GM19351 (cell line): ENCODE measurements around the gene RD3L.
"Not testable (repeated sequence)": the region's sequence is repeated elsewhere in the genome, so short reads cannot be mapped to it uniquely, and the experiment has no call there.

Experiments used
- ATAC-seq: cut with Tn5 transposase; IDR thresholded peaks from one replicate; pipeline ENCODE4 v1.9.1; 2021; ENCODE audit warnings: mild to moderate bottlenecking, moderate library complexity; ENCODE audit not compliant: unreplicated experiment

Gene RD3L

GRCh38 chr14:103941973-103942736 lies at the start of gene RD3L:
Gene RD3L (minus strand): TSS chr14:103942529. CDS start chr14:103941695, 834 bp downstream.
- ATAC-seq: no peak

GRCh38 chr14:103989964-103990363 lies 47.6 kb upstream of the RD3L start:
- no peak for ATAC-seq

GRCh38 chr14:103989034-103989433 lies 46.7 kb upstream of the RD3L start:
- ATAC-seq: no peak

GRCh38 chr14:103984196-103984595 lies 41.9 kb upstream of the RD3L start:
- ATAC-seq: no peak

- not testable (repeated sequence) for ATAC-seq
These were observed 38.4 kb upstream of the RD3L start for GRCh38 chr14:103980623-103981238.

- no peak for ATAC-seq
These were observed 32.2 kb upstream of the RD3L start for GRCh38 chr14:103974575-103974974.

GRCh38 chr14:103973354-103973753 lies 31.0 kb upstream of the RD3L start:
- ATAC-seq: no peak

- ATAC-seq: no peak
These were observed 27.6 kb upstream of the RD3L start for GRCh38 chr14:103969961-103970360.

GRCh38 chr14:103966631-103967030 lies 24.3 kb upstream of the RD3L start:
- ATAC-seq: no peak

- no peak for ATAC-seq
These were observed 19.7 kb upstream of the RD3L start for GRCh38 chr14:103961928-103962578.

GRCh38 chr14:103960457-103961055 lies 18.2 kb upstream of the RD3L start:
- no peak for ATAC-seq

- ATAC-seq: no peak
These were observed 6.9 kb upstream of the RD3L start for GRCh38 chr14:103949131-103949790.

- ATAC-seq: no peak
These were observed 6.1 kb upstream of the RD3L start for GRCh38 chr14:103948442-103948841.

GRCh38 chr14:103946975-103947374 lies 4.6 kb upstream of the RD3L start:
- no peak for ATAC-seq

GRCh38 chr14:103943673-103944072 lies 1.3 kb upstream of the RD3L start:
- no peak for ATAC-seq

- no peak for ATAC-seq
These were observed 867 bp downstream of the RD3L start for GRCh38 chr14:103941462-103941861.

- ATAC-seq: no peak
These were observed 7.2 kb downstream of the RD3L start for GRCh38 chr14:103935102-103935501.

- ATAC-seq: no peak
These were observed 9.4 kb downstream of the RD3L start for GRCh38 chr14:103932791-103933490.

- no peak for ATAC-seq
These were observed 10.9 kb downstream of the RD3L start for GRCh38 chr14:103931422-103931821.

- ATAC-seq: no peak
These were observed 12.2 kb downstream of the RD3L start for GRCh38 chr14:103930051-103930604.
